ENCODE measurements around the gene PARD3.

PARD3 gene

DNA sequence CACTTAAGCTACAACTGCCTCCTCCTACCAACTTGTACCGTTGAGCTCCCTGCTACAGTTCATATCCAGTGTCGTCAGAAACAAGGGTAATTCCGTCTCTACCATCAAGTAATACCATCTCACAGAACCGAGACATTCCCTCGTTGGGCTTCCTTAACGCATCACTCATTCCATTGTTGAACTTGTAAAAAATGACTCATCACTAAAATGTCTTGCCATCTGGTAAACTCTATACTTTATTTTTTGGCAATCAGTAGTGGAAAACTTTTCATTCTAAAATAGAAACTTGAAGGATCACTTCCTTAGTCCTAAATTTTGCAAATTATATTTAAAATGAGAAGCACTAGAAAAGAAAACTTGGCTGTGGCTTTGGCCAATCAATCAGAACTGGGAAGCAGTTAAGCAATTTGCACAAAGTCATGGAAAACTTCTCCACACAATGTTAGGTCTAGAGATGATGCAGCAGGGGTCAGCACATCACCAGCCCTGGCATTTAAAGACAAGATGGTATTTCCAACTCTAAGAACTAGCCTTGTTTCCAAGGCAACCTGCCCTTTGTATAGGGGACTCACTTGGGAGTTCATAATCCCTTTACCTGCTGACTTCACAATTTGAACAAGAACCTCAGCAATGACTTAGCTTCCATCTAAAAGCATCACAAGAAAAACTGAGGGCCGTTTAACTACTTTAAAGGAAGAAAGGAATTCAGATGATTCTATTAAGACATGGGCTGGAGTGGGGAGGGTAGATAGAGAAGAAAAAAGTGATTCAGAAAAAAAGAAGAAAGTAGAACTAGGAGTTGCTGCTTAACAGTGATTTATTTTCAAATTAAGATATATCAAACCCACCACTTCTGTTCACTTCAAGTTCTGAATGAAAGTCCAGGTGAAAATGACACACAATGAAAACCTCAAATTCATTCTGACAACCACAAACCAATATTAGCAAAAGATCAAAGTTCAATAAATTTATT, 288.1 kb downstream of the PARD3 start:
- DNase-seq (ENCODE audit: extremely low spot score): no peak
- ChIA-PET CTCF (interaction anchor here (0.6 to 5.2 kb wide), 2 partner anchors 110 to 112 kb away, joined by 3 to 30 read pairs; no protein-coding TSS in a partner anchor), POLR2A (no interaction called here)
- TF ChIP-seq, protein P1, sequence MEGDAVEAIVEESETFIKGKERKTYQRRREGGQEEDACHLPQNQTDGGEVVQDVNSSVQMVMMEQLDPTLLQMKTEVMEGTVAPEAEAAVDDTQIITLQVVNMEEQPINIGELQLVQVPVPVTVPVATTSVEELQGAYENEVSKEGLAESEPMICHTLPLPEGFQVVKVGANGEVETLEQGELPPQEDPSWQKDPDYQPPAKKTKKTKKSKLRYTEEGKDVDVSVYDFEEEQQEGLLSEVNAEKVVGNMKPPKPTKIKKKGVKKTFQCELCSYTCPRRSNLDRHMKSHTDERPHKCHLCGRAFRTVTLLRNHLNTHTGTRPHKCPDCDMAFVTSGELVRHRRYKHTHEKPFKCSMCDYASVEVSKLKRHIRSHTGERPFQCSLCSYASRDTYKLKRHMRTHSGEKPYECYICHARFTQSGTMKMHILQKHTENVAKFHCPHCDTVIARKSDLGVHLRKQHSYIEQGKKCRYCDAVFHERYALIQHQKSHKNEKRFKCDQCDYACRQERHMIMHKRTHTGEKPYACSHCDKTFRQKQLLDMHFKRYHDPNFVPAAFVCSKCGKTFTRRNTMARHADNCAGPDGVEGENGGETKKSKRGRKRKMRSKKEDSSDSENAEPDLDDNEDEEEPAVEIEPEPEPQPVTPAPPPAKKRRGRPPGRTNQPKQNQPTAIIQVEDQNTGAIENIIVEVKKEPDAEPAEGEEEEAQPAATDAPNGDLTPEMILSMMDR (IDR thresholded peaks at IDR 0.05; ENCODE audit: control extremely low read depth, extremely low read depth, low read depth, missing control alignments): no peak

GRCh38 chr10:34526186-34526585, 288.9 kb downstream of the PARD3 start:
- ChIA-PET POLR2A (no interaction called here), CTCF (interaction anchor here (0.6 to 5.2 kb wide), 2 partner anchors 111 to 113 kb away, joined by 3 to 30 read pairs; no protein-coding TSS in a partner anchor)
- no peak for DNase-seq (ENCODE audit: extremely low spot score)
- TF ChIP-seq, protein P1 (IDR thresholded peaks at IDR 0.05; ENCODE audit: control extremely low read depth, extremely low read depth, low read depth, missing control alignments): no peak

- ChIA-PET POLR2A (no interaction called here), CTCF (interaction anchor here (0.8 to 5.2 kb wide), 3 partner anchors 9 to 114 kb away, joined by 3 to 30 read pairs (median 4); no protein-coding TSS in a partner anchor)
- no peak for DNase-seq (ENCODE audit: extremely low spot score)
- TF ChIP-seq, protein P1 (IDR thresholded peaks at IDR 0.05; ENCODE audit: control extremely low read depth, extremely low read depth, low read depth, missing control alignments): no peak
These were observed 290.6 kb downstream of the PARD3 start for GRCh38 chr10:34524369-34525091.

GRCh38 chr10:34523017-34523767, 291.9 kb downstream of the PARD3 start:
- ChIA-PET POLR2A (no interaction called here), CTCF (interaction anchor here (1.4 to 5.2 kb wide), 3 partner anchors 15 to 116 kb away, joined by 4 to 30 read pairs (median 9); no protein-coding TSS in a partner anchor)
- TF ChIP-seq, protein P1 (IDR thresholded peaks at IDR 0.05; ENCODE audit: control extremely low read depth, extremely low read depth, low read depth, missing control alignments): no peak
- DNase-seq (ENCODE audit: extremely low spot score): no peak

GRCh38 chr10:34522546-34522945, 292.6 kb downstream of the PARD3 start:
- ChIA-PET POLR2A (no interaction called here), CTCF (interaction anchor here (1.0 to 5.2 kb wide), 6 partner anchors 10 to 1329 kb away, joined by 3 to 30 read pairs (median 4); no protein-coding TSS in a partner anchor)
- TF ChIP-seq, protein P1 (IDR thresholded peaks at IDR 0.05; ENCODE audit: control extremely low read depth, extremely low read depth, low read depth, missing control alignments): peak; percentile 56
- peak; percentile 29 for DNase-seq (ENCODE audit: extremely low spot score)

Measured in GM10248 (cell line).